ENCODE data around the gene USP40.

USP40 gene

GRCh38 chr2:233447506-233448219, 118.9 kb downstream of the USP40 start:
- peaks cover 0 to 15% of the 10 kb centered on the region in 2 donors for H3K4me1 ChIP-seq (ENCODE audit: control insufficient read depth in 2 of 2, insufficient read depth in 1 of 2, low read depth in 1 of 2, low read length in 2 of 2)
- no peaks in the 10 kb centered on the region for H3K79me1 ChIP-seq (ENCODE audit: low read depth, low read length)
- no peak overlapping the region for H3K4me3 ChIP-seq (ENCODE audit: low read length in 2 of 2)
- H3K9me3 ChIP-seq (replicated peaks in 1 of 2; ENCODE audit: control insufficient read depth in 2 of 2, insufficient read depth in 1 of 2, low read depth in 1 of 2, low read length in 2 of 2): no peaks in the 10 kb centered on the region
- H3K4ac ChIP-seq (ENCODE audit: low read length): no peak overlapping the region
- H4K8ac ChIP-seq (ENCODE audit: low read depth, low read length): no peak overlapping the region
- H3K14ac ChIP-seq (ENCODE audit: low read length): peak overlapping the region; percentile 85
- H3K9ac ChIP-seq (ENCODE audit: low read depth, low read length, poor library complexity): no peak overlapping the region
- no peak overlapping the region for H2BK12ac ChIP-seq (ENCODE audit: low read length)
- H3K23ac ChIP-seq (ENCODE audit: low read depth, low read length, poor library complexity): no peak overlapping the region
- no peaks in the 10 kb centered on the region for H3K27me3 ChIP-seq (ENCODE audit: control insufficient read depth in 3 of 3, insufficient read depth in 3 of 3, low read depth in 1 of 3, low read length in 3 of 3)
- no peak overlapping the region for H2AK5ac ChIP-seq (ENCODE audit: low read depth, low read length)
- no peak overlapping the region for H2AFZ ChIP-seq (ENCODE audit: low read length)
- no peak overlapping the region for H4K91ac ChIP-seq (ENCODE audit: low read depth, low read length, poor library complexity)
- no peak overlapping the region for H2BK15ac ChIP-seq (ENCODE audit: low read length)
- H2BK120ac ChIP-seq (ENCODE audit: low read depth, low read length): no peak overlapping the region
- peak overlapping the region; percentile 46 for H3K18ac ChIP-seq (ENCODE audit: low read length)
- peaks cover 15 to 67% of the 10 kb centered on the region in 2 donors for H3K36me3 ChIP-seq (replicated peaks in 1 of 2; ENCODE audit: control insufficient read depth in 2 of 2, insufficient read depth in 2 of 2, low read length in 2 of 2)
- DNase-seq (ENCODE audit: low spot score): no peak
- WGBS, 2 donors (ENCODE audit: extremely low coverage in 2 of 2, insufficient read length in 2 of 2, insufficient replicate concordance in 1 of 2): no CpG with 5 or more reads among the region's 15 CpGs
- H3K27ac ChIP-seq (replicated peaks; ENCODE audit: low read length): no peak overlapping the region
- H2BK5ac ChIP-seq (ENCODE audit: low read length): no peak overlapping the region
- no peak overlapping the region for H3K4me2 ChIP-seq (ENCODE audit: insufficient read depth, low read length, poor library complexity, severe bottlenecking)

- WGBS, 2 donors (ENCODE audit: extremely low coverage in 2 of 2, insufficient read length in 2 of 2, insufficient replicate concordance in 1 of 2): no CpG with 5 or more reads among the region's 37 CpGs
- no peak overlapping the region for H4K8ac ChIP-seq (ENCODE audit: low read depth, low read length)
- H3K27ac ChIP-seq (replicated peaks; ENCODE audit: low read length): no peak overlapping the region
- peak overlapping the region; percentile 57 for H3K23ac ChIP-seq (ENCODE audit: low read depth, low read length, poor library complexity)
- H2BK15ac ChIP-seq (ENCODE audit: low read length): no peak overlapping the region
- no peaks in the 10 kb centered on the region for H3K79me1 ChIP-seq (ENCODE audit: low read depth, low read length)
- H3K4me2 ChIP-seq (ENCODE audit: insufficient read depth, low read length, poor library complexity, severe bottlenecking): no peak overlapping the region
- no peak overlapping the region for H2AFZ ChIP-seq (ENCODE audit: low read length)
- H3K4ac ChIP-seq (ENCODE audit: low read length): no peak overlapping the region
- H3K4me3 ChIP-seq (ENCODE audit: low read length in 2 of 2): no peak overlapping the region
- H2AK5ac ChIP-seq (ENCODE audit: low read depth, low read length): no peak overlapping the region
- peak overlapping the region; percentile 41 for H3K18ac ChIP-seq (ENCODE audit: low read length)
- H3K36me3 ChIP-seq (replicated peaks in 1 of 2; ENCODE audit: control insufficient read depth in 2 of 2, insufficient read depth in 2 of 2, low read length in 2 of 2): peaks cover 11 to 58% of the 10 kb centered on the region in 2 donors
- no peak for DNase-seq (ENCODE audit: low spot score)
- no peak overlapping the region for H2BK5ac ChIP-seq (ENCODE audit: low read length)
- peak overlapping the region; percentile 30 for H2BK12ac ChIP-seq (ENCODE audit: low read length)
- no peak overlapping the region for H3K14ac ChIP-seq (ENCODE audit: low read length)
- H3K4me1 ChIP-seq (ENCODE audit: control insufficient read depth in 2 of 2, insufficient read depth in 1 of 2, low read depth in 1 of 2, low read length in 2 of 2): peaks cover 0 to 13% of the 10 kb centered on the region in 2 donors
- no peak overlapping the region for H2BK120ac ChIP-seq (ENCODE audit: low read depth, low read length)
- peak overlapping the region; percentile 34 for H3K9ac ChIP-seq (ENCODE audit: low read depth, low read length, poor library complexity)
- H4K91ac ChIP-seq (ENCODE audit: low read depth, low read length, poor library complexity): no peak overlapping the region
- no peaks in the 10 kb centered on the region for H3K27me3 ChIP-seq (ENCODE audit: control insufficient read depth in 3 of 3, insufficient read depth in 3 of 3, low read depth in 1 of 3, low read length in 3 of 3)
- H3K9me3 ChIP-seq (replicated peaks in 1 of 2; ENCODE audit: control insufficient read depth in 2 of 2, insufficient read depth in 1 of 2, low read depth in 1 of 2, low read length in 2 of 2): no peaks in the 10 kb centered on the region
Measured at GRCh38 chr2:233446606-233447305, 119.8 kb downstream of the USP40 start.

GRCh38 chr2:233446121-233446520, 120.5 kb downstream of the USP40 start:
- no peak overlapping the region for H3K9ac ChIP-seq (ENCODE audit: low read depth, low read length, poor library complexity)
- H2BK15ac ChIP-seq (ENCODE audit: low read length): no peak overlapping the region
- H2BK12ac ChIP-seq (ENCODE audit: low read length): no peak overlapping the region
- no peak overlapping the region for H2AFZ ChIP-seq (ENCODE audit: low read length)
- H3K4me3 ChIP-seq (ENCODE audit: low read length in 2 of 2): no peak overlapping the region
- no peak for DNase-seq (ENCODE audit: low spot score)
- no peak overlapping the region for H2BK5ac ChIP-seq (ENCODE audit: low read length)
- no peak overlapping the region for H3K14ac ChIP-seq (ENCODE audit: low read length)
- H3K27me3 ChIP-seq (ENCODE audit: control insufficient read depth in 3 of 3, insufficient read depth in 3 of 3, low read depth in 1 of 3, low read length in 3 of 3): no peaks in the 10 kb centered on the region
- H2BK120ac ChIP-seq (ENCODE audit: low read depth, low read length): no peak overlapping the region
- H3K23ac ChIP-seq (ENCODE audit: low read depth, low read length, poor library complexity): no peak overlapping the region
- H3K36me3 ChIP-seq (replicated peaks in 1 of 2; ENCODE audit: control insufficient read depth in 2 of 2, insufficient read depth in 2 of 2, low read length in 2 of 2): peaks cover 11 to 51% of the 10 kb centered on the region in 2 donors
- H3K4me2 ChIP-seq (ENCODE audit: insufficient read depth, low read length, poor library complexity, severe bottlenecking): no peak overlapping the region
- H4K8ac ChIP-seq (ENCODE audit: low read depth, low read length): no peak overlapping the region
- no peak overlapping the region for H2AK5ac ChIP-seq (ENCODE audit: low read depth, low read length)
- H3K27ac ChIP-seq (replicated peaks; ENCODE audit: low read length): no peak overlapping the region
- peaks cover 1% of the 10 kb centered on the region for H3K79me1 ChIP-seq (ENCODE audit: low read depth, low read length)
- peaks cover 0 to 13% of the 10 kb centered on the region in 2 donors for H3K4me1 ChIP-seq (ENCODE audit: control insufficient read depth in 2 of 2, insufficient read depth in 1 of 2, low read depth in 1 of 2, low read length in 2 of 2)
- H3K9me3 ChIP-seq (replicated peaks in 1 of 2; ENCODE audit: control insufficient read depth in 2 of 2, insufficient read depth in 1 of 2, low read depth in 1 of 2, low read length in 2 of 2): no peaks in the 10 kb centered on the region
- no peak overlapping the region for H3K18ac ChIP-seq (ENCODE audit: low read length)
- no peak overlapping the region for H3K4ac ChIP-seq (ENCODE audit: low read length)
- H4K91ac ChIP-seq (ENCODE audit: low read depth, low read length, poor library complexity): no peak overlapping the region
- WGBS, 2 donors (ENCODE audit: extremely low coverage in 2 of 2, insufficient read length in 2 of 2, insufficient replicate concordance in 1 of 2): no CpG with 5 or more reads among the region's 1 CpG

GRCh38 chr2:233445152-233445830, 121.3 kb downstream of the USP40 start:
- Histone ChIP-seq H3K79me1 (ENCODE audit: low read depth, low read length) (peaks cover 1% of the 10 kb centered on the region), H3K4me2 (ENCODE audit: insufficient read depth, low read length, poor library complexity, severe bottlenecking) (no peak overlapping the region), H2BK12ac (ENCODE audit: low read length) (no peak overlapping the region), H2BK15ac (ENCODE audit: low read length) (no peak overlapping the region), H2BK5ac (ENCODE audit: low read length) (no peak overlapping the region), H2AFZ (ENCODE audit: low read length) (no peak overlapping the region), H2BK120ac (ENCODE audit: low read depth, low read length) (no peak overlapping the region), H4K91ac (ENCODE audit: low read depth, low read length, poor library complexity) (no peak overlapping the region), H3K27me3 (ENCODE audit: control insufficient read depth in 3 of 3, insufficient read depth in 3 of 3, low read depth in 1 of 3, low read length in 3 of 3) (no peaks in the 10 kb centered on the region), H3K18ac (ENCODE audit: low read length) (no peak overlapping the region), H3K4me1 (ENCODE audit: control insufficient read depth in 2 of 2, insufficient read depth in 1 of 2, low read depth in 1 of 2, low read length in 2 of 2) (peaks cover 0 to 8% of the 10 kb centered on the region in 2 donors), H3K23ac (ENCODE audit: low read depth, low read length, poor library complexity) (peak overlapping the region; percentile 34), H4K8ac (ENCODE audit: low read depth, low read length) (no peak overlapping the region), H3K9ac (ENCODE audit: low read depth, low read length, poor library complexity) (no peak overlapping the region), H3K4ac (ENCODE audit: low read length) (no peak overlapping the region), H3K14ac (ENCODE audit: low read length) (no peak overlapping the region), H3K4me3 (ENCODE audit: low read length in 2 of 2) (no peak overlapping the region), H2AK5ac (ENCODE audit: low read depth, low read length) (no peak overlapping the region), H3K36me3 (replicated peaks in 1 of 2; ENCODE audit: control insufficient read depth in 2 of 2, insufficient read depth in 2 of 2, low read length in 2 of 2) (peaks cover 11 to 44% of the 10 kb centered on the region in 2 donors), H3K27ac (replicated peaks; ENCODE audit: low read length) (no peak overlapping the region), H3K9me3 (replicated peaks in 1 of 2; ENCODE audit: control insufficient read depth in 2 of 2, insufficient read depth in 1 of 2, low read depth in 1 of 2, low read length in 2 of 2) (no peaks in the 10 kb centered on the region)
- WGBS, 2 donors (ENCODE audit: extremely low coverage in 2 of 2, insufficient read length in 2 of 2, insufficient replicate concordance in 1 of 2): no CpG with 5 or more reads among the region's 18 CpGs
- DNase-seq (ENCODE audit: low spot score): no peak

Measured in neuronal stem cell (in vitro differentiated cells).